G401 (cell line): ENCODE results near the gene TCF4. TPM values are rescaled to one million over a fixed set of nuclear protein-coding genes. Genes with fewer than 3 reads are reported as not detected.

Experiments
- DNase-seq: peaks from one replicate; pipeline ENCODE4 v3.0.0-alpha.2; 2015; ENCODE audit warnings: low spot score
- in situ Hi-C: cut with HindIII; loops from 2 replicates; pipeline ENCODE4 v1.10.0; 2016; ENCODE audit warnings: low sequenced_read_pairs, mixed read lengths
- total RNA-seq: library from RNA; depleted of rRNA; stranded (reverse); fragments of >200 nt; shearing (Covaris generic); gene quantifications from 2 replicates; pipeline ENCODE4 v1.2.3, GENCODE V29; 2014

The TCF4 gene
- total RNA-seq, 1 experiment from 2014 or later, result 6.8 TPM

- no peak for DNase-seq
- in situ Hi-C loops, result no loop called here
Measured at GRCh38 chr18:55214969-55215368, 373.0 kb downstream of the TCF4 start.

GRCh38 chr18:55214534-55214933 lies 373.5 kb downstream of the TCF4 start:
- no peak for DNase-seq
- in situ Hi-C loops, result no loop called here

GRCh38 chr18:55213586-55213985 lies 374.4 kb downstream of the TCF4 start:
- in situ Hi-C loops, result no loop called here
- DNase-seq, result no peak

- no peak for DNase-seq
- in situ Hi-C loops, result no loop called here
Measured at GRCh38 chr18:55206927-55207326, 381.1 kb downstream of the TCF4 start.

- DNase-seq, result no peak
- in situ Hi-C loops, result no loop called here
Measured at GRCh38 chr18:55202232-55202917, 385.6 kb downstream of the TCF4 start.

GRCh38 chr18:55199291-55199963 lies 388.6 kb downstream of the TCF4 start:
- no peak for DNase-seq
- in situ Hi-C loops, result no loop called here

GRCh38 chr18:55195863-55196262 lies 392.1 kb downstream of the TCF4 start:
- no peak for DNase-seq
- in situ Hi-C loops, result no loop called here

- no peak for DNase-seq
Measured at GRCh38 chr18:55189972-55190371, 398.0 kb downstream of the TCF4 start.

GRCh38 chr18:55186588-55186987 lies 401.4 kb downstream of the TCF4 start:
- in situ Hi-C loops, result no loop called here
- DNase-seq, result no peak

More at GRCh38 chr18:55189972-55190371, 398.0 kb downstream of the TCF4 start:
- in situ Hi-C loops, result no loop called here

GRCh38 chr18:55185391-55185790 lies 402.6 kb downstream of the TCF4 start:
- in situ Hi-C loops, result no loop called here
- DNase-seq, result no peak

GRCh38 chr18:55179835-55180234 lies 408.2 kb downstream of the TCF4 start:
- in situ Hi-C loops, result no loop called here
- DNase-seq, result no peak

- no peak for DNase-seq
- in situ Hi-C loops, result no loop called here
Measured at GRCh38 chr18:55179425-55179824, 408.6 kb downstream of the TCF4 start.

GRCh38 chr18:55173291-55173690 lies 414.7 kb downstream of the TCF4 start:
- in situ Hi-C loops, result no loop called here

More at GRCh38 chr18:55173291-55173690, 414.7 kb downstream of the TCF4 start:
- no peak for DNase-seq
